COLO829 (cell line): Measurements from ENCODE around the gene IQUB.
A peak's percentile ranks its signal among the peaks of the same experiment; 100 is the strongest.
"Not testable (repeated sequence)": the region's sequence is repeated elsewhere in the genome, so short reads cannot be mapped to it uniquely, and the experiment has no call there.

Experiments
- DNase-seq: peaks from one replicate; pipeline ENCODE4 v3.0.0; 2012; ENCODE audit warnings: low spot score

The IQUB gene

DNA sequence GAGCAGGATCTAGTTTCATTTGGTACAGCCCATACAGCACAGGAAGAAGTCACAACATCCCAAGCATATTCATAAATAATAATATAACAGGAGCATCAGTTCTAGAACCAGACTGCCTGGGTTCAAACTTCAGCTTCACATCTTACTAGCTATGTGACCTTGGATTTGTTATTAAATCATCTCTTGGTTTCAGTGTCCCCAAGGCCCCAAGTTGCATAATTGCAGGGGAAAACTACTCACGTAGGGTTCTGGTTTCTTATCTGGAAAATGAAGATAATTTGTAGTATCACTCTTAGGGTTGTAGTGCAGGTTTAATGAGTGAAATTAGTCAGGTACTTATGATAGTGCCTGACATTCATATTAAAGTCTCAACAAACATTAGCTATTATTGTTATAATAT lies 5.5 kb upstream of the IQUB start:
- DNase-seq = no peak

DNA sequence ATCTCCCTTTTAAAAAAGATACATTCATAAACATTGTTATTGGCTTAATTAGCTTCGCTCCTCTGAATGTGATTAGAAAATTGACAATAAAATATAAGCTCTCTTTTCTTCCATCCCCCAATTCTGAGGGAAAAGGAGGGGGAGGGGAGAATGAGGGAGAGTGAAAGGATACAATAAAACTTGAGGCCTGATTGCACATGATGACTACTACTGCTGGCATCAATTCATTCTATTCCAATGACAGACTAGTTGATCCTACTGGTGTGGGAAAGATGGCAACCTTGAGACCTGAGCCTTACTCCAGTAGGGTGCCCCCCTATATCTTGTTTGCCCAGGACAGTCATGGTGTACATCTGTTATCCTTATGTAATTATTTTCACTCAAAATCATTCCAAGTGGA lies 4.5 kb upstream of the IQUB start:
- no peak for DNase-seq

- DNase-seq = peak; percentile 58
Measured at GRCh38 chr7:123538189-123538714, 3.9 kb upstream of the IQUB start.

DNA sequence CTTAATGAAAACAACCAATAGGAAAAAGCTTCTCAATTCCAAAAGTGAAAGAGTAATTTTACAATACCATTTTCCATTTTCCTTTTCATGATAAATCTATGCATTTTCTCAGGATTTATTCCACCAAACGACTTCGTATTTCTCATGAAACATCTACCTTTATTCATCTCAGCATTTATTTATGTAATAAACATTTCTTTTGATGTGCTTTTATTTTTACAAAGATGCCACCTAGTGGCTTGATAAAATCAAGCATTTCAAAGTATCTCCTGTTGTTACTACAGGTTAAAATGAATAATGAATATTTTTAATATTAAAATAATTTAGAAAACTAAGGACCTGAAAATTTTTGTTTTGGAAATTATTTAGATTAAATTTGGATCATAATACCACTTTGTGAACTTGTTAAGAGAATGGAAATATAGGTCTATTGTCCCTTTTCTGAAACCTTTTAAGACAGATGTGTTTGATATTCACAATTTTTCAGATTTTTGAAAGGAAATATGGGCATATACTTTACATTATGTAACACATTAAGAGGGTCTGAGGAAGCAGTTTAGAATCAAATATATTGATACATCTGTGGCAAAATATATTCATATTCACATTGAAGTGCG lies 2.7 kb upstream of the IQUB start:
- no peak for DNase-seq

GRCh38 chr7:123535517-123535916 lies 1.1 kb upstream of the IQUB start:
- no peak for DNase-seq

- no peak for DNase-seq
Measured at GRCh38 chr7:123533929-123534382, 439 bp downstream of the IQUB start.

GRCh38 chr7:123533553-123533917 lies 860 bp downstream of the IQUB start:
- no peak for DNase-seq

DNA sequence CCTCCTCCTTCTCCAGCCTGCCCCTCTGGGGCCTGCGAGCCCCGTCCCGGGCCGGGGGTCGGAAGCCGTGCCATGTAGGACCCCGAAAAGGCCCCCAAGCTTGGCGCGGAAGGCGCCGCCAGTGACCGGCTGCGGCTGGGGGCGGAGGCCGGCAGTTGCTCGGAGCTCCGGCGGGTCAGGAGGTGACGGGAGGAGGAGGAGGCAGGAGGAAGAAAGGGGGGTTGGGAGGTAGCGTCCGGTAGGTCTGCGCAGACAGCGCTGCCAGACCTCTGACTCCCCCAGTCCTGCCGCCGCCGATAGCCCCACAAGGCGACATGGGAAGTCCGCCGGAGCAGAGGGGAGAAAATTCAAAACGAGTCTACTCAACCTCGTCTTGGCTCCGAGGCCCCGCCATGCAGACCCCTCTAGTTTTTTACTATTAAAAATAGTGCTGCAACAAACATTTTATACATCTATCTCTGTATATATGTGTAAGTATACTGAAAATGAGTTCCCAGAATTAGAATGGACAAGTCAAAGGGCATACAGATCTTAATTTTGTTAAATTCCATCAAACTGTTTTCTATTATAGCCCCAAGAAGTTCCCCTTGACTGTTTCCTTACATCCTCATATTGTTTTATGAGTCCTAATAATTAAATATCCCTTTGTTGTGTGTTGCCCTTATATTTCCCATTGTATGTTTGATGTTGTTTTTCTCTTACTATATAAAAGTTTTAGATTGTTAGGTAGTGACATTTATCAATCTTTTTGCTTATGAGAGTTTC lies 1.4 kb downstream of the IQUB start:
- DNase-seq = not testable (repeated sequence)

GRCh38 chr7:123532343-123532742 lies 2.1 kb downstream of the IQUB start:
- DNase-seq = not testable (repeated sequence)

- not testable (repeated sequence) for DNase-seq
Measured at GRCh38 chr7:123530035-123530591, 4.3 kb downstream of the IQUB start.

DNA sequence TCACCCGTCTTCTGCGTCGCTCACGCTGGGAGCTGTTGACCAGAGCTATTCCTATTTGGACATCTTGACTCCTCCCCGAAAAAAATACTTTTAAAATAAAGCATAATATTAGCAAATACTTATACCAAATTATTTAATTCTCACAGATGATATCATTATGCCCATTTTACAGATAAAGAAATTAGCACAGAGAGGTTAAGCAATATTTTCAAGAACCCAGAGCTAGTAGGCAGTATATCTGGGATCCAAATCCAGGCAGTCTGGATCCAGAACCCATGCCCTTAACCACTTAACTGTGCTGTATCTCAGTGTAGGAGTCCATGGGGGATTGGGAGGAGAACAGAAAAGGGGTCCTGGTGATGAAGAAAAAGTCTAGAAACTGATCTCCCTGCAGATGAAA lies 6.1 kb downstream of the IQUB start:
- DNase-seq = no peak

GRCh38 chr7:123527712-123528225 lies 6.6 kb downstream of the IQUB start:
- not testable (repeated sequence) for DNase-seq

- not testable (repeated sequence) for DNase-seq
Measured at GRCh38 chr7:123526533-123526932, 7.9 kb downstream of the IQUB start.

- no peak for DNase-seq
Measured at GRCh38 chr7:123522066-123522465, 12.3 kb downstream of the IQUB start.

GRCh38 chr7:123505221-123505620 lies 29.2 kb downstream of the IQUB start:
- DNase-seq = no peak

DNA sequence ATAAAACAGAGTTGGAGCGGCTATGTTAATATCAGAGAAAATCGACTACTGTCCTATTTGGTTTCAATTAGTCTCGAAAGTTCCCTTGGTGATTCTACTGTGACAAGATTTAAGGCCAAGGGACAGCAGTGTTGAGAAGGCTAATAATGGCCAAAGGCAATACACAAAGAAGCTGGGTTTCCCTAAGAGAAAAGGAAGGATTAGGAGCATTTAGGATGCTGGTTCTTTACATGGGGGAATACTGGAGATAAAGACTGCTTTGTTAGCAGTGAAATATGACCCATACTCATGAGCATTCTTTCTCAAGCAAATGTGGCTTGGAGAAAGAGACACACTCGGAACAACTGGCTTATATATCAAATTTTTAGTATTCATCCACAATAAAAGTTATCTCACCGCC lies 32.2 kb downstream of the IQUB start:
- DNase-seq = peak; percentile 89

DNA sequence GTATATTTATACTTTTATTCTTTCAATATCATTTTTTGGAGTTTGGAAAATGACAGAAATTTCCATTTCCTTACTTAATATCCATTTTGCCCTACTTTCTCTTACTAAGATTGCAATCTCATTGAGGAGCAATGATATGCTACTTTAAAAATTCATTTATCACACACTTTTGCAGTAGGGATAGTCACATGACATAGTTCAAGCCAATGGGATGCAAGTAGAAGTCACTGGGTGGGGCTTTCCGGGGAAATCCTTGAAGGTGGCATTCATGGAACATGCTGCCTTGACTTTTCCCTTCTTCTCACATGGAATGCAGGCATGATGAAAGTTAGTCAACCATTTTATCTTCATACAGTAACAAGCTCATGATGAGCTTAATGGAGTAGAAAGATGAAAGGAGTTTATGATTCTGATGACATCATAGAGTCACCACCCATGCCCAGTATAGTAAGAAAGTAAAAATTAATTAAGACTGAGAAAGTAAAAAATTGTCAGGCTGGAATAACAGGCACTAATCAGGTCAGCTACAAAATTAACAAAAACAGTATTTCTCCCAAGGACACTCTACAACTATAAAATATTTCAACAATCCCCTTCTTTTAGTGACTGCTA lies 33.4 kb downstream of the IQUB start:
- DNase-seq = no peak

DNA sequence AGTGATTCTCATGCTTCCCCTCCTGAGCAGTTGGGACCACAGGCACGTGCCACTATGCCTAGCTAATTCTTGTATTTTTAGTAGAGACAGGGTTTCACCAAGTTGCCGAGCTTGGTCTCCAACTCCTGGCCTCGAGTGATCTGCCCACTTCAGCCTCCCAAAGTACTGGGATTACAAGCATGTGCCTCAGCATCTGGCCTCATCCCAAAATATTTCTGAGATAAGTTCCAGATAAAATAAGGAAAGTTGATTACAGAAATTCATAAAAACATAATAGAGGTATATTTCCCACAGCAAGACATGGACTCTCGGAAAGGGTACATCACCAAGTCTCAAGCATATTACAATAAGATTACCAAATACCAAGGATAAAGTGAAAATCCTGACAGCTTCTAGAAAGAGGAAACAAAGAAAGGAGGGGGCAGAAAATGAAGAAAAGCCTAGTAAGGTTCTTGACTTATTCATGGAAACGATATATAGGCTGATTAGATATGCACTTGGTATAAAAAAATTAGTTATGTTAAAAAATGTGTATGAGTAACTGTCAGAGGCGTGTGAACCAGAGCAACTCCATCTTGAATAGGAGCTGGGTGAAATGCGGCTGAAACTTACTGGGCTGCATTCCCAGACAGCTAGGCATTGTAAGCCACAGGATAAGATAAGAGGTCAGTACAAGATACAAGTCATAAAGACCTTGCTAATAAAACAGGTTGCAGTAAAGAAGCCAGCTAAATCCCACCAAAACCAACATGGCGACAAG lies 35.0 kb downstream of the IQUB start:
- DNase-seq = no peak

- DNase-seq = no peak
Measured at GRCh38 chr7:123498601-123499000, 35.8 kb downstream of the IQUB start.

- no peak for DNase-seq
Measured at GRCh38 chr7:123498031-123498430, 36.4 kb downstream of the IQUB start.

DNA sequence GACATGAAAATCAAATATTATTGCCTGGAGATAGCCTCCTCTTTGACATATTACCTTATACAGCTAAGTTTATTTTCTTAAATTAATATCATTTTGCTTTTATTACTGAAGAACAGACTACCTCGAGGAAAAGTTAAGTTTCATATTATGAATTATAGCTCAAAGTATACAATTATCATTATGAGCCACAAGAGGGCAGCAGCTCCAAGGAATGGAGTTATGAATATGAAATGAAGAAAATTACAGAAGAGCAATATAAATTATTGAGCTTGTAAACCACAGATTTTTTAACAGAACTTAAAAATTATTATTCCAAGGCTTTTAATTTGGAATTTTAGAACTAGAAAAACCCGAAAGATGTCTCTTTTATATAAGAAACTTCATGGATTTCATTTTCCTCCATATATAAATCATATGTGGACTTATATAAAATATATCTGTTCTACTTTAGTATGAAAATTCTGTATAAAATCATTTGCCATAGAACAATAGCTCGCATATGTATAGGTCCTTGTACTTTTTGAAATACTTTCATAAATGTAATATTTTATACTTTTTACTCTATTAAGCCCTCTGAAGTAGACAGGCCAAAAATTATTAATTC lies 40.1 kb downstream of the IQUB start:
- peak; percentile 54 for DNase-seq
